Left ventricle myocardium inferior (tissue), 1 donor: ENCODE results near the gene EVA1C. TPM values are rescaled to one million over a fixed set of nuclear protein-coding genes. Genes with fewer than 3 reads are reported as not detected.
A peak's percentile ranks its signal among the peaks of the same experiment; 100 is the strongest.
"Not testable (repeated sequence)": the region's sequence is repeated elsewhere in the genome, so short reads cannot be mapped to it uniquely, and the experiment has no call there.

ENCODE experiments used
- DNase-seq: peaks from one replicate; pipeline ENCODE4 v3.0.0-alpha.2; 2020
- H3K27ac ChIP-seq: fragments of 200-600 bp; replicated peaks from 2 replicates; pipeline ENCODE4 v1.8.0; 2021
- H3K27me3 ChIP-seq: fragments of 200-600 bp; 2 replicates; pipeline ENCODE4 v1.8.0; 2021; ENCODE audit warnings: low read depth
- H3K36me3 ChIP-seq: fragments of 200-600 bp; 2 replicates; pipeline ENCODE4 v1.8.0; 2021
- H3K4me1 ChIP-seq: fragments of 200-600 bp; 2 replicates; pipeline ENCODE4 v1.8.0; 2021
- H3K4me3 ChIP-seq: fragments of 200-600 bp; 2 replicates; pipeline ENCODE4 v1.8.0; 2021; ENCODE audit warnings: mild to moderate bottlenecking, moderate library complexity
- H3K9me3 ChIP-seq: fragments of 200-600 bp; replicated peaks from 2 replicates; pipeline ENCODE4 v1.8.0; 2021
- CTCF ChIP-seq: fragments of 200-600 bp; IDR thresholded peaks from 2 replicates; pipeline ENCODE4 v1.8.0; 2021; ENCODE audit warnings: antibody characterized with exemption, mild to moderate bottlenecking, borderline replicate concordance
- intact Hi-C: fragments of 100-400 bp; cut with micrococcal nuclease; formaldehyde crosslinking; loops from one replicate; pipeline ENCODE4 v1.11.0; 2022
- total RNA-seq: library from RNA; stranded (reverse); fragmentation: NEBNext Ultra II Directional; extraction: Animal tissue kit (Norgen Biotek cat#: 25700); gene quantifications from one replicate; pipeline ENCODE4 v1.2.1, GENCODE V29; 2021
- donor health status: DM: no; HTN: yes; CAD: no; lungs with severe emphysema.

The EVA1C gene
- total RNA-seq, 1 donor from 2014 or later: 13.9 TPM

GRCh38 chr21:32499249-32500055, 86.9 kb downstream of the EVA1C start:
- intact Hi-C loops: loop anchor here (10.0 kb wide), 1 partner anchor 65 kb away; no protein-coding TSS in a partner anchor
- Histone ChIP-seq H3K4me3 (peak overlapping the region; percentile 26), H3K9me3 (no peaks in the 10 kb centered on the region), H3K27ac (peak overlapping the region; percentile 84), H3K36me3 (peaks cover 57% of the 10 kb centered on the region), H3K4me1 (peaks cover 53% of the 10 kb centered on the region), H3K27me3 (no peaks in the 10 kb centered on the region)
- TF ChIP-seq CTCF: no peak
- no peak for DNase-seq

- intact Hi-C loops: loop anchor here (10.0 kb wide), 1 partner anchor 61 kb away; no protein-coding TSS in a partner anchor
- Histone ChIP-seq H3K4me1 (peaks cover 46% of the 10 kb centered on the region), H3K36me3 (peaks cover 51% of the 10 kb centered on the region)
- not testable (repeated sequence) for H3K27me3 ChIP-seq, H3K27ac ChIP-seq, H3K4me3 ChIP-seq, H3K9me3 ChIP-seq, DNase-seq
Measured at GRCh38 chr21:32503641-32504040, 91.1 kb downstream of the EVA1C start.

- H3K27ac ChIP-seq, DNase-seq, H3K9me3 ChIP-seq, H3K4me3 ChIP-seq, H3K27me3 ChIP-seq: not testable (repeated sequence)
- Histone ChIP-seq H3K36me3 (peaks cover 65% of the 10 kb centered on the region), H3K4me1 (peaks cover 33% of the 10 kb centered on the region)
- intact Hi-C loops: loop anchor here (10.0 kb wide), 1 partner anchor 59 kb away; no protein-coding TSS in a partner anchor
Measured at GRCh38 chr21:32505767-32506166, 93.3 kb downstream of the EVA1C start.

GRCh38 chr21:32506411-32506965, 94.0 kb downstream of the EVA1C start:
- H3K36me3 ChIP-seq: peaks cover 69% of the 10 kb centered on the region
- H3K4me1 ChIP-seq: peaks cover 26% of the 10 kb centered on the region
- not testable (repeated sequence) for H3K4me3 ChIP-seq, H3K9me3 ChIP-seq, DNase-seq, H3K27me3 ChIP-seq, H3K27ac ChIP-seq
- intact Hi-C loops: loop anchor here (10.0 kb wide), 1 partner anchor 58 kb away; no protein-coding TSS in a partner anchor

GRCh38 chr21:32507342-32507919, 94.9 kb downstream of the EVA1C start:
- no peak overlapping the region for H3K27ac ChIP-seq
- H3K36me3 ChIP-seq: peaks cover 70% of the 10 kb centered on the region
- H3K9me3 ChIP-seq: no peaks in the 10 kb centered on the region
- no peak overlapping the region for H3K4me3 ChIP-seq
- H3K4me1 ChIP-seq: peaks cover 24% of the 10 kb centered on the region
- intact Hi-C loops: loop anchor here (10.0 kb wide), 1 partner anchor 57 kb away; no protein-coding TSS in a partner anchor
- no peak for TF ChIP-seq CTCF
- H3K27me3 ChIP-seq: no peaks in the 10 kb centered on the region
- DNase-seq: no peak

GRCh38 chr21:32508036-32508435, 95.5 kb downstream of the EVA1C start:
- not testable (repeated sequence) for H3K4me3 ChIP-seq, H3K27me3 ChIP-seq, DNase-seq, H3K9me3 ChIP-seq
- intact Hi-C loops: loop anchor here (10.0 kb wide), 1 partner anchor 57 kb away; no protein-coding TSS in a partner anchor
- Histone ChIP-seq H3K4me1 (peaks cover 24% of the 10 kb centered on the region), H3K36me3 (peaks cover 64% of the 10 kb centered on the region), H3K27ac (peak overlapping the region; percentile 36)

GRCh38 chr21:32508558-32508957, 96.1 kb downstream of the EVA1C start:
- no peak for DNase-seq
- H3K4me3 ChIP-seq: no peak overlapping the region
- TF ChIP-seq CTCF: no peak
- peaks cover 24% of the 10 kb centered on the region for H3K4me1 ChIP-seq
- no peaks in the 10 kb centered on the region for H3K27me3 ChIP-seq
- no peaks in the 10 kb centered on the region for H3K9me3 ChIP-seq
- peaks cover 59% of the 10 kb centered on the region for H3K36me3 ChIP-seq
- intact Hi-C loops: loop anchor here (10.0 kb wide), 1 partner anchor 56 kb away; no protein-coding TSS in a partner anchor
- peak overlapping the region; percentile 36 for H3K27ac ChIP-seq

- intact Hi-C loops: loop anchor here (10.0 kb wide), 1 partner anchor 56 kb away; no protein-coding TSS in a partner anchor
- not testable (repeated sequence) for DNase-seq, H3K4me3 ChIP-seq, H3K27me3 ChIP-seq, H3K9me3 ChIP-seq
- Histone ChIP-seq H3K36me3 (peaks cover 58% of the 10 kb centered on the region), H3K4me1 (peaks cover 21% of the 10 kb centered on the region), H3K27ac (peak overlapping the region; percentile 36)
Measured at GRCh38 chr21:32508975-32509374, 96.5 kb downstream of the EVA1C start.
